ENCODE results near the gene SLC12A7. TPM values are rescaled to one million over a fixed set of nuclear protein-coding genes. Genes with fewer than 3 reads are reported as not detected.

The SLC12A7 gene
- total RNA-seq, 2 donors from 2014 or later, result 27.6 to 138 TPM

- Histone ChIP-seq H3K27me3 (replicated peaks; ENCODE audit: insufficient read depth) (no peaks in the 10 kb centered on the region), H3K4me1 (replicated peaks) (peaks cover 8% of the 10 kb centered on the region), H3K36me3 (no peaks in the 10 kb centered on the region), H3K4me3 (no peak overlapping the region), H3K27ac (no peak overlapping the region), H3K9me3 (no peaks in the 10 kb centered on the region)
- intact Hi-C loops (cut with DNase I), result no loop called here
- WGBS, result 82% methylated on average over 28 of the region's 28 CpGs
- no peak for TF ChIP-seq POLR2AphosphoS5 (IDR thresholded peaks at IDR 0.05)
- TF ChIP-seq POLR2A (IDR thresholded peaks at IDR 0.05), result no peak
- TF ChIP-seq, protein P1, sequence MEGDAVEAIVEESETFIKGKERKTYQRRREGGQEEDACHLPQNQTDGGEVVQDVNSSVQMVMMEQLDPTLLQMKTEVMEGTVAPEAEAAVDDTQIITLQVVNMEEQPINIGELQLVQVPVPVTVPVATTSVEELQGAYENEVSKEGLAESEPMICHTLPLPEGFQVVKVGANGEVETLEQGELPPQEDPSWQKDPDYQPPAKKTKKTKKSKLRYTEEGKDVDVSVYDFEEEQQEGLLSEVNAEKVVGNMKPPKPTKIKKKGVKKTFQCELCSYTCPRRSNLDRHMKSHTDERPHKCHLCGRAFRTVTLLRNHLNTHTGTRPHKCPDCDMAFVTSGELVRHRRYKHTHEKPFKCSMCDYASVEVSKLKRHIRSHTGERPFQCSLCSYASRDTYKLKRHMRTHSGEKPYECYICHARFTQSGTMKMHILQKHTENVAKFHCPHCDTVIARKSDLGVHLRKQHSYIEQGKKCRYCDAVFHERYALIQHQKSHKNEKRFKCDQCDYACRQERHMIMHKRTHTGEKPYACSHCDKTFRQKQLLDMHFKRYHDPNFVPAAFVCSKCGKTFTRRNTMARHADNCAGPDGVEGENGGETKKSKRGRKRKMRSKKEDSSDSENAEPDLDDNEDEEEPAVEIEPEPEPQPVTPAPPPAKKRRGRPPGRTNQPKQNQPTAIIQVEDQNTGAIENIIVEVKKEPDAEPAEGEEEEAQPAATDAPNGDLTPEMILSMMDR (IDR thresholded peaks at IDR 0.05), result no peak
- DNase-seq (ENCODE audit: low spot score), result no peak
Measured at GRCh38 chr5:1119312-1119831, 7.5 kb upstream of the SLC12A7 start.

DNA sequence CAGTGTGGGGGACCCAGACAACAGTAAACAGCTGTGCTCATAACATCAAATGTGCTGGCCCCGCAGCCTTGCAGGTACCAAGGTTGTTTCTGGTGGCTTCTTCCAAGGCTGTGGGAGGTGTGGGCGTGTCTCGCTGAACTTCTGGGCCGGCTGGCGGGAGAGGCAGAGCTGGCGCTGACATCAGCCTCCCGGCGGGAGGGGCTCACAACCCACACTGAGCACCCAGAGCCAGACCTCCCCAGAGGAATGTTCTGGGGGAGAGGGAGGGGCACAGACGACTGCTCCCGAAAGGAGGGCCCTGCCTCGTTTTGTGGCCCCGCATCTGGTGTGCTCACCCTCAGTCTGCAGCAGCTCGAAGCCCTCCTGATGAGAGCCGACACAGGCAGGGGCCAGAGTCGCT lies 6.9 kb upstream of the SLC12A7 start:
- H3K27ac ChIP-seq, result peak overlapping the region; percentile 40 to 44
- peak; percentile 62 for DNase-seq (ENCODE audit: low spot score)
- peaks cover 8% of the 10 kb centered on the region for H3K4me1 ChIP-seq (replicated peaks)
- H3K4me3 ChIP-seq, result no peak overlapping the region
- intact Hi-C loops (cut with DNase I), result no loop called here
- TF ChIP-seq POLR2A (IDR thresholded peaks at IDR 0.05) (peak; percentile 9), POLR2AphosphoS5 (IDR thresholded peaks at IDR 0.05) (peak; percentile 19)
- TF ChIP-seq, protein P1 (IDR thresholded peaks at IDR 0.05), result no peak
- H3K36me3 ChIP-seq, result no peaks in the 10 kb centered on the region
- H3K27me3 ChIP-seq (replicated peaks; ENCODE audit: insufficient read depth), result no peaks in the 10 kb centered on the region
- H3K9me3 ChIP-seq, result no peaks in the 10 kb centered on the region
- 23% methylated on average over 15 of the region's 15 CpGs for WGBS

DNA sequence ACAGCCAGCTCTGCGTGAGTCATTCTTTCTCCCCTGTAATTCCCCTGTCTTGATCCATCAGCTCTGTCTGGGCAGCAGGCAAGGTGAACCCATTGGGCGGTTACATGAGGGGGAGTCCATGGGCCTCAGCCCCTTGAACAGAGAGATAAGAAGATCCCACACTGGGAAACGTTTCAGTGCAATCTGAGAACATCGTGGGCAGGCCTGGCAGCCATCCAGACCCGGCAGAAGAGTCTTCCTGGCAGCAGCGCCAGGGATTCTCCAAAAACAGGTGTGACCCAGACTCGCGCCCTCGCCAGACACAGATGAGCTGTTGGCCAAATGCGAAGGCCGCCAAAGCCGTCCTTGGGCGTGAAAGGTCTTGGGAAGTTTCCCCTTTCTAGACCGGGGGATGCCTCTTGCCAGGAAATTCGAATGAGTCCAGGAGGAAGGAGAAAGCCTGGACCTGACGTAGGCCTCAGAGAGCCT lies 6.4 kb upstream of the SLC12A7 start:
- DNase-seq (ENCODE audit: low spot score), result no peak
- H3K27me3 ChIP-seq (replicated peaks; ENCODE audit: insufficient read depth), result no peaks in the 10 kb centered on the region
- H3K4me1 ChIP-seq (replicated peaks), result peaks cover 8% of the 10 kb centered on the region
- no peaks in the 10 kb centered on the region for H3K9me3 ChIP-seq
- no peaks in the 10 kb centered on the region for H3K36me3 ChIP-seq
- intact Hi-C loops (cut with DNase I), result no loop called here
- WGBS, result 6% methylated on average over 16 of the region's 16 CpGs
- peak overlapping the region; percentile 40 to 44 for H3K27ac ChIP-seq
- no peak for TF ChIP-seq POLR2A (IDR thresholded peaks at IDR 0.05)
- TF ChIP-seq, protein P1 (IDR thresholded peaks at IDR 0.05), result no peak
- TF ChIP-seq POLR2AphosphoS5 (IDR thresholded peaks at IDR 0.05), result no peak
- no peak overlapping the region for H3K4me3 ChIP-seq

DNA sequence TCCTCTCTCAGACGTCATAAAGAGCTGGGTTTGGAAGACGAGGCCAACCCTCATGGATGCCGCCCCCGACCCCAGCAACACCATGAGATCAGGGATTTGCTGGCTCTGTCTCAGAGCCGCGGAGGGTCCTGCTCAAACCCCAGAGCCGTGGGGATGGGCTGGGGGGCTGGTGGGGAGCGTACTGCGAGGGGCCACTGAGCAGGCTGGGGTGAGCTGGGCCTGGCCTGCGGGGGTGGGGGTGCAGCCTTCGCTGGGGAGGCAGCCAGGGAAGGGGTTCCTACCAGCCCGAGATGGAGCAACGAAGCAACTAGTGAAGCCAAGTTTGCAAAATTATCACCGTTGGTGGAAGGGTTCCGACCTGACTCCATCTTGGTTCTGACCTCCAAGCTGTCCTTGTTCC lies 5.1 kb upstream of the SLC12A7 start:
- H3K36me3 ChIP-seq, result no peaks in the 10 kb centered on the region
- H3K4me1 ChIP-seq (replicated peaks), result peaks cover 8% of the 10 kb centered on the region
- TF ChIP-seq, protein P1 (IDR thresholded peaks at IDR 0.05), result no peak
- no peaks in the 10 kb centered on the region for H3K9me3 ChIP-seq
- 90% methylated on average over 12 of the region's 15 CpGs for whole genome bisulfite sequencing
- no peak overlapping the region for H3K4me3 ChIP-seq
- DNase-seq (ENCODE audit: low spot score), result no peak
- no peaks in the 10 kb centered on the region for H3K27me3 ChIP-seq (replicated peaks; ENCODE audit: insufficient read depth)
- H3K27ac ChIP-seq, result no peak overlapping the region
- intact Hi-C loops (cut with DNase I), result no loop called here

DNA sequence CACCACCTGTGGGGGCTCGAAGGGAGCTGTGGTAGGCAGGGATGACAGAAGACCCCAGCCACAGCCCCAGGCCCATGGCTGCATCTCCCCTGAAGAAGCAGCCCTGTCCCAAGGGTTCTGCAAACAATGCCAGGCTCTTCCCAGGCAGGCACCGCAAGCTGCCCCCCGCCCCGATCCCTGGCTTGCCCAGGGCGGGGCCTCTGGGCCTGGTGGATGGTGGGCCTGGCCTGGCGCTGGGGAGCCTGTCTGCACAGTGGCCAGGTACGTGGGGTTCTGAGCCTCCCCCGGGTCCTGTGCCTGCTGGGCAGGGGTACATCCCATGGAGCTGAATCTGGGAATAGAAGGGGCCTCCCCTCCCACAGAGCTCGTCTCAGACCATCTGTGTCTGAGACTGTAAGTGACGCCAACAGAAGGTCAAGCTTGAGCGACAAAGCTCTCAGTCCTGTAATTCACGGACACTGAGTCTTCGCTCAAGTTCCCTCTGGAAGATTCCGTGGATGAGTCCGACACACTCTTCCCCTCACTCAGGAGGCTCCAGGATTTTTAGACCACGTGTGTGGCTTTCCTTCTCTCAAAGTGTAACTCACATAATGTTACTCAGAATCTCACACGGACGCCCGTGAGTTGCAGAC lies 4.4 kb upstream of the SLC12A7 start:
- no peak overlapping the region for H3K27ac ChIP-seq
- TF ChIP-seq POLR2A (IDR thresholded peaks at IDR 0.05), result no peak
- TF ChIP-seq, protein P1 (IDR thresholded peaks at IDR 0.05), result no peak
- no peak for TF ChIP-seq POLR2AphosphoS5 (IDR thresholded peaks at IDR 0.05)

More for the DNA sequence above, 4.4 kb upstream of the SLC12A7 start:
- 96% methylated on average over 11 of the region's 19 CpGs for WGBS
- no peak for DNase-seq (ENCODE audit: low spot score)
- intact Hi-C loops (cut with DNase I), result no loop called here
- Histone ChIP-seq H3K4me3 (no peak overlapping the region), H3K9me3 (no peaks in the 10 kb centered on the region), H3K27me3 (replicated peaks; ENCODE audit: insufficient read depth) (no peaks in the 10 kb centered on the region), H3K36me3 (no peaks in the 10 kb centered on the region), H3K4me1 (replicated peaks) (peaks cover 8% of the 10 kb centered on the region)
